Activated naive CD4-positive, alpha-beta T cell treated with anti-CD3 and anti-CD28 coated beads, Interleukin-2, amount 10 ng/mL, durations not matched to agents 7 days and 5 days (primary cell): ENCODE measurements around the gene HINT2.

Experiments used
- CTCF ChIA-PET: fragments of 350-600 bp; sonication (Branson Sonifier 250); formaldehyde crosslinking; loops from one replicate; lab custom pipeline; 2021; ENCODE audit warnings: antibody characterized with exemption; lab: Charles Lee
- DNase-seq: peaks from one replicate; pipeline ENCODE4 v3.0.0-alpha.2; 2020
- H3K27ac Mint-ChIP-seq: one replicate; pipeline ENCODE4 v1.8.0; 2021; ENCODE audit warnings: mild to moderate bottlenecking, moderate library complexity, mixed read lengths
- H3K27me3 Mint-ChIP-seq: one replicate; pipeline ENCODE4 v1.8.0; 2021; ENCODE audit warnings: mild to moderate bottlenecking, mixed read lengths
- H3K36me3 Mint-ChIP-seq: one replicate; pipeline ENCODE4 v1.8.0; 2021; ENCODE audit warnings: mixed read lengths
- H3K4me1 Mint-ChIP-seq: one replicate; pipeline ENCODE4 v1.8.0; 2021; ENCODE audit warnings: mixed read lengths
- H3K4me3 Mint-ChIP-seq: one replicate; pipeline ENCODE4 v1.8.0; 2021; ENCODE audit warnings: mild to moderate bottlenecking, moderate library complexity, mixed read lengths
- H3K9me3 Mint-ChIP-seq: one replicate; pipeline ENCODE4 v1.8.0; 2021; ENCODE audit warnings: mixed read lengths

HINT2 gene

DNA sequence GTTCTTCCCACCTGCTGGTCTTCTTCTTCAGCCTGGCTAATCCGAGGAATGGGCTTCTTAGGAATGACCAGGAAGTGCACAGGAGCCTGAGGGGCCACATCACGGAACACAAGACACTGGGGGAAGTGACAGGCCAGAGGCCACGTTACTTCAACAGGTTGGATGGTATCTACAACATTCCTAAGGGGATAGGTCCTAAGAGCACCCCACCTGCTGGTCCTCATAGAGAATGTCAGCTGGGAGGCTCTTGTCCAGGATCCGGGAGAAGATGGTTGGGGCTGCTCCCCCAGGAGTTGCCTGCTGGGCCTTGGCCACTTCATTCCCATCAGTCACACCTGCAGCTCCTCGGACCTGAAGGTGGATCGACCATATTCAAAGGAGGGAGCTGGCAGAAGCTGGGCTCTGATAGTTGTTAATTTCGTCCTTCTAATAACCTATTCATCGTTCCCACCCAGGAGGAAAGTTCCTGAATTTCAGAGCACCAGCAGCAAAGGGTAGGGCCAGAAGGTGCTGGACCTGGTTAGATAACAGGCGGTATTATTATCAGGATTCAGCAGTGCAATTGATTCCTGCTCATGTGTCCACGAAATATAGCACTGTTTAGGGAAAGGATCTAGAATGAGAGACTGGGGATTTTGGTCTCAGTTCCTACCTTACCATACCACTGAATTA lies 1.3 kb downstream of the HINT2 start:
- peak overlapping the region; percentile 83 for H3K4me3 Mint-ChIP-seq
- peaks cover 47% of the 10 kb centered on the region for H3K4me1 Mint-ChIP-seq
- peak overlapping the region; percentile 91 for H3K27ac Mint-ChIP-seq
- peaks cover 16% of the 10 kb centered on the region for H3K36me3 Mint-ChIP-seq
- peaks cover 3% of the 10 kb centered on the region for H3K9me3 Mint-ChIP-seq
- peaks cover 25% of the 10 kb centered on the region for H3K27me3 Mint-ChIP-seq
- CTCF ChIA-PET, result interaction anchor here (0.9 to 2.7 kb wide), 10 partner anchors 13 to 203 kb away, joined by 3 to 14 read pairs (median 4); no protein-coding TSS in a partner anchor
- no peak for DNase-seq

DNA sequence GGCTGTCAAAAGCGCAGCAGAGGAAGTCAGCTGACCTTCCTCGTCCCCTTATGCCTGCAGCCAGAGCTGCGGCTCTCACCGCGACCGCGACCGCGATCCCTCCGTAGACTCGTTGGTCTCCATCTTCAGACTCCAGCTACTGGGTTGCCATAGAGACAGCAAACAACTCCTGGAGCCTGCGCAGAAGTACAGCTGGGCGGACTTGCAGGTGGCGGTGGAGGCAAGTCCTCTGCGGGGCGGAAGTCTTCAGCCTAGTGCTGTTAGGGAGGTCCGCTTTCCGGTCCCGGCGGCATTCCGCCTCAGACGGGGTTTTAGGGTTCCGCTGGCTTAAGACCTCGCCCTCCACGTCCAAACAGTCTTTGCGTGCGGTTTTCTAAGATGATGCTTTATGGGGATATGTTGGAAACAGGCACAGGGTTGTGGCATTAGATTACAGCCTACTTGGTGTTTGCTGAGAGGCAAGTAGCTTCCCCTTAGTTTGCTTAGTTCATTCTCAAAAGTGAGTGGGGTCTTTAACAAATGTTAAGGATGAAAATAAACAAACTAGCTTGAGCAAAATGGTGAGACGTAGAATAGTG lies 2.7 kb downstream of the HINT2 start, which contains the start of gene SPAG8:
SPAG8 (minus strand) TSS at position 238 of the 578 bp plus-strand sequence; CDS start at position 123, 115 bp downstream.
- Mint-ChIP-seq H3K4me1 (peaks cover 47% of the 10 kb centered on the region), H3K4me3 (peak within 1 kb of the TSS; percentile 74), H3K36me3 (peaks cover 18% of the 10 kb centered on the region), H3K9me3 (peaks cover 3% of the 10 kb centered on the region), H3K27ac (peak within 1 kb of the TSS; percentile 96), H3K27me3 (peaks cover 10% of the 10 kb centered on the region)
- peak; percentile 98 for DNase-seq
- CTCF ChIA-PET, result interaction anchor here (0.8 to 2.7 kb wide), 10 partner anchors 13 to 208 kb away, joined by 3 to 14 read pairs (median 4); partner anchors contain the start of genes CCDC107, CREB3, RMRP and TLN1

DNA sequence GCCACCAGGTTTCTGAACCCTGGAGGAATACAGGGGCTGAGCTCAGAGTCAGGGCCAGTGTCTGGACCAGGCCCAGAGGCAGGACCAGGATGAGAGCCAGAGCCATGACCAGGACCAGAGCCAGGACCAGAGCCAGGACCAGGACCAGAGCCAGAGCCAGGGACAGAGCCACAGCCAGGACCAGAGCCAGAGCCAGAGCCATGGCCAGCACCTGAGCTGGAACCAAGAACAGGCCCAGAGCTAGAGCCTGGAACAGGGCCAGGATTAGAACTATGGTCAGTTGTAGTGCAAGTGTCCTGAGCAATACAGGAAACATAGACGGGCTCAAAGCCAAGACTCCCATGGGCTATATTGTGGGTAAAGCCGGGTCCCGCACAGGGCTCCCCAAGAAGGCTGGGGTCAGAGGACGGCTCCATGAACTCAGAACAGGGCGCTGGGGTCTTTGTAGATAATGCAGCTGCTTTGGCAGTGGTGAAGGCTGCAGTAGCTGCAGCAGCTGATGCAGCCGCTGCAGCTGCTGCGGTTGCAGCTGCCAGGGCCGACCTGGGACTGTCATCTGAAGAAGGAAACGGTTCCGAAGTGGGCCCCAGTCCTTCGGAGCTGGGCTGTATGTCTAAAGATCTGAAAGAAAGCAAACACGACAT lies 3.3 kb downstream of the HINT2 start:
- peaks cover 3% of the 10 kb centered on the region for H3K9me3 Mint-ChIP-seq
- peak overlapping the region; percentile 96 for H3K27ac Mint-ChIP-seq
- no peak for DNase-seq
- peaks cover 22% of the 10 kb centered on the region for H3K36me3 Mint-ChIP-seq
- CTCF ChIA-PET, result interaction anchor here (0.8 to 2.7 kb wide), 10 partner anchors 13 to 208 kb away, joined by 3 to 14 read pairs (median 4); partner anchors contain the start of genes CCDC107, CREB3, RMRP and TLN1
- peaks cover 4% of the 10 kb centered on the region for H3K27me3 Mint-ChIP-seq
- peaks cover 47% of the 10 kb centered on the region for H3K4me1 Mint-ChIP-seq
- peak overlapping the region; percentile 74 for H3K4me3 Mint-ChIP-seq

DNA sequence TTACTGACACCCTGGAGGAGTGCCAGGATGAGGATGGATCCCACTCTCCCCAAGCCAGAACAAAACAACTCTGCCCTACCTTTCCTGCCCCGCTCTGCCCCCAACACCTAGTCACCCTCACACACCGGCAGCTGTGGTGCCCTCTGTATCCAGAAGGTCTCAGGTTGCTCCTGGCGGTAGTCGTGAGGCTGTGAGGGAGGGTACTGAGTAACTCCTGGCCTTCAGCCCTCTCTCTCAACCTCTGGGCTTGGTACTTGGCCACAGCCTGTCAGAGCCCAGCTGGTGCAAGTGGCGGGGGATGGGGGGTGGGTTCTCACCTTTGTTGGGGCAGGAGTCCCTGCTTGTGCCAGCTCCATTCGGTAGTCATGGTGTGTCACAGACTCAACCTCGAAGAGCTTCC lies 4.7 kb downstream of the HINT2 start:
- Mint-ChIP-seq H3K9me3 (no peaks in the 10 kb centered on the region), H3K4me1 (peaks cover 40% of the 10 kb centered on the region), H3K4me3 (no peak overlapping the region), H3K36me3 (peaks cover 24% of the 10 kb centered on the region), H3K27me3 (no peaks in the 10 kb centered on the region), H3K27ac (no peak overlapping the region)
- CTCF ChIA-PET, result interaction anchor here (2.4 kb wide), 1 partner anchor 20 kb away, joined by 7 read pairs; no protein-coding TSS in a partner anchor
- DNase-seq, result no peak

DNA sequence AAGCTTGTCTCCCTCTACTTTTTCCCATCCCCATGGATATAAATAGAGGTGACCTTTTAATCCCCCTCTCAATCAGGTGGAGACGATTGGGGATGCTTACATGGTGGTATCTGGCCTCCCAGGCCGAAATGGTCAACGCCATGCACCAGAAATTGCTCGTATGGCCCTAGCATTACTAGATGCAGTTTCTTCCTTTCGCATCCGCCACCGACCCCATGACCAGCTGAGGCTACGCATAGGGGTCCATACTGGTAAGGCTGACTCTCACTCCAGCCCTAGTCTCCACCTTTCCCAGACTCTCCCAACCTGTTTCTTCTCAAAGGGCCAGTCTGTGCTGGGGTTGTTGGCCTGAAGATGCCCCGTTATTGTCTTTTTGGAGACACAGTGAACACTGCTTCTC lies 6.4 kb downstream of the HINT2 start:
- no peaks in the 10 kb centered on the region for H3K27me3 Mint-ChIP-seq
- no peak for DNase-seq
- H3K4me1 Mint-ChIP-seq, result peaks cover 31% of the 10 kb centered on the region
- peaks cover 22% of the 10 kb centered on the region for H3K36me3 Mint-ChIP-seq
- H3K27ac Mint-ChIP-seq, result no peak overlapping the region
- no peaks in the 10 kb centered on the region for H3K9me3 Mint-ChIP-seq
- CTCF ChIA-PET, result interaction anchor here (2.4 kb wide), 1 partner anchor 18 kb away, joined by 7 read pairs; no protein-coding TSS in a partner anchor
- H3K4me3 Mint-ChIP-seq, result no peak overlapping the region

DNA sequence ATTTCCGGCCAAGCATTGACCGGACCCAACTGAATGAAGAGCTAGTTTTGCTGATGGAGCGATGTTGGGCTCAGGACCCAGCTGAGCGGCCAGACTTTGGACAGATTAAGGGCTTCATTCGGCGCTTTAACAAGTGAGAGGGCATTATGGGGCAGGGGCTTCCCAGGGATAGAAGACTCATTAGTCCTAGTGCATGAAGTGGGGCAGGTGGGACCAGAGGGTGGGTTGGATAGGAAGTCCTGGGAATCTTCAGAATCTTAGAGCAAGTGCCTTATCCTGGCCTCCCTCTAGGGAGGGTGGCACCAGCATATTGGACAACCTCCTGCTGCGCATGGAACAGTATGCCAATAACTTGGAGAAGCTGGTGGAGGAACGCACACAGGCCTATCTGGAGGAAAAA lies 8.7 kb downstream of the HINT2 start:
- Mint-ChIP-seq H3K27ac (no peak overlapping the region), H3K27me3 (no peaks in the 10 kb centered on the region), H3K9me3 (no peaks in the 10 kb centered on the region), H3K4me3 (no peak overlapping the region), H3K36me3 (peaks cover 23% of the 10 kb centered on the region), H3K4me1 (peaks cover 7% of the 10 kb centered on the region)
- no peak for DNase-seq
- CTCF ChIA-PET, result interaction anchor here (1.3 to 2.8 kb wide), 3 partner anchors 16 to 108 kb away, joined by 3 to 10 read pairs (median 6); no protein-coding TSS in a partner anchor

DNA sequence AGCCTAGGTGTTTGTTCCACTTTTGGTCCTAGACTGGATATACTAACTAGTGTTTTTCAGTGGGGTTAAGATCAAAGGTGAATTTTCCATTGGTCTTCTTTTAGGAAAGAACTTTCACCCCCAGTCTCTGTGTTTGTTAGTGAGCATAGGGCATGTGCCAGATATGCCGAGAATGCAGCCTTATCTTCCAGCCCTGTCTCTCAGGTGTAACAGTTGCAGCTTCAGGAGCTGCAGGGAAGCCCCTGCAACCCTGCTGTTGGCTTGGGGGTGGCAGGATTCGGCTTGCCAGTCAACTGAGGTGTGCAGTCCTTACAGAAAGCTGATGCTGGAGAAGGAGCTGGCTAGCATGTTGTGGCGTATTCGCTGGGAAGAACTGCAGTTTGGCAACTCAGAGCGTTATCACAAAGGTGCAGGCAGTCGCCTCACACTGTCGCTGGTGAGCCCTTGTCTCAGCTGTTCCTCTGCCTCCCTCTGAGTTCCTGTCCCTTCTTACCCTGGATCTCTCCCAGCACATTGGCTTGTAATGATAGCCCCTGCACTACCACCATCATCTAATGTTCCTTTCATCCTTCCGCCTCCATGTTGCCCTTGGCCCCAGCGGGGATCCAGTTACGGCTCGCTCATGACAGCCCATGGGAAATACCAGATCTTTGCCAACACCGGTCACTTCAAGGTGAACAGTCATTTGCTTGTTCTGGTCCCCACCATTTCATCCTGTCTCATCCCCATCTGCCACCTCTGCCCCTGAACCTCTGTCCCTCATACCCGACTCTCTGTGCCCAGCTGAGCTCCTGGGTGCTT lies 13.3 kb downstream of the HINT2 start:
- DNase-seq, result no peak
- CTCF ChIA-PET, result interaction anchor here (1.9 kb wide), 1 partner anchor 12 kb away, joined by 12 read pairs; no protein-coding TSS in a partner anchor
- Mint-ChIP-seq H3K27me3 (no peaks in the 10 kb centered on the region), H3K36me3 (peaks cover 16% of the 10 kb centered on the region), H3K4me3 (no peak overlapping the region), H3K9me3 (no peaks in the 10 kb centered on the region), H3K4me1 (peaks cover 6% of the 10 kb centered on the region), H3K27ac (no peak overlapping the region)

DNA sequence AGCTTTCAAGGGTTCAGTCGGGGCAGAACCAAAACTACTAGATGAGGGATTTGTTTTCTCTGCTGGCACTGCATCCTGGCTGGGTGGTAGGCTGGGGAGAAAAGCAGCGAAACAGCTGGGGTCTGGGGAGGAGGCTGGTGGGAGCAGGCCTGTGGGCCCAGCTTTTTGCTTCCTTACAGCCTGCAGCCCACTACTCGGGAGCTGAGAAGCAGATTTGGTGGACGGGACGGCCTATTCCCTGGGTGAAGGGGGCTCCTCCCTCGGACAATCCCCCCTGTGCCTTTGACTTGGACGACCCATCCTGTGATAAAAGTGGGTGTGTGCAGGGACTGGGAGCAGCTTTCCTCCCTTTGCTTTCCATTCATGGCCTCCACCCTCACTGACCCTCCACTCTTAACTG lies 14.3 kb downstream of the HINT2 start:
- CTCF ChIA-PET, result interaction anchor here (1.9 kb wide), 1 partner anchor 11 kb away, joined by 12 read pairs; no protein-coding TSS in a partner anchor
- no peaks in the 10 kb centered on the region for H3K9me3 Mint-ChIP-seq
- H3K36me3 Mint-ChIP-seq, result peaks cover 13% of the 10 kb centered on the region
- no peak overlapping the region for H3K27ac Mint-ChIP-seq
- peaks cover 6% of the 10 kb centered on the region for H3K4me1 Mint-ChIP-seq
- no peak overlapping the region for H3K4me3 Mint-ChIP-seq
- DNase-seq, result no peak
- no peaks in the 10 kb centered on the region for H3K27me3 Mint-ChIP-seq

DNA sequence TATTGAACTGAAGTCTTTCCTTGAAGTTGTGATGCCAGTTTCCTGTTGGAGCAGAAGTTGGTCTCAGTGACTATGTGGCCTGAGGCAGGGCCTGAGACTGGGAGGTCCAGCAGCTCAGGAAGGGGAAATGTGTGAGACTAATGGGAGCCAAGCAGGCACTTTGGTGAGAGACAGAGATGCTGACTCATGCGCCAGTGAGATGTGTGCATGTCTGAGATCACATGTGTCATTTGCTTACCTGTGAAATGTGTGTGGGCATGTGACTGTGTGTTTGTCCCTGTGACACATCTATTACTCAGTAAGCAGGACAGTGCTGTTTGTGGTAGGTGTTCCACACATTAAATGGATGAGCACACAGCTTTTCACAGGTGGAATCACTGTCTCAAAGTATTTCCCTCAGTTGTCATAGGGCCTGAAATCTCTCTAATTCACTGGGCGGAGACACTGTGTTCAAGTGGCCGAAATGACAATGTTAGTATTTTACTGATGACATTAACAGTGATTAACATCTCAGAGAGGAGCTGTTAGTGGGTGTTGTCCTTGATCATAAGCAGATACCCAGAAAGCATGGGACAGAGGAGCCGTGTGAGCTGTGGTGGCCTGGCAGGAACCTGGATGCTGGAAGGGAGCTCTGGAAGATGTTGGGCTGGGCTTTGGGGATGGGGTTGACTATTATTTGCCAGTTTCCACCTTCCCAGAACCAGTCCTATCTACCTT lies 16.0 kb downstream of the HINT2 start:
- H3K27ac Mint-ChIP-seq, result no peak overlapping the region
- CTCF ChIA-PET, result interaction anchor here (1.2 to 3.8 kb wide), 3 partner anchors 13 to 42 kb away, joined by 4 to 10 read pairs (median 5); partner anchors contain the start of gene SPAG8
- H3K9me3 Mint-ChIP-seq, result no peaks in the 10 kb centered on the region
- H3K4me1 Mint-ChIP-seq, result peaks cover 13% of the 10 kb centered on the region
- peaks cover 8% of the 10 kb centered on the region for H3K36me3 Mint-ChIP-seq
- no peak for DNase-seq
- no peaks in the 10 kb centered on the region for H3K27me3 Mint-ChIP-seq
- H3K4me3 Mint-ChIP-seq, result no peak overlapping the region

DNA sequence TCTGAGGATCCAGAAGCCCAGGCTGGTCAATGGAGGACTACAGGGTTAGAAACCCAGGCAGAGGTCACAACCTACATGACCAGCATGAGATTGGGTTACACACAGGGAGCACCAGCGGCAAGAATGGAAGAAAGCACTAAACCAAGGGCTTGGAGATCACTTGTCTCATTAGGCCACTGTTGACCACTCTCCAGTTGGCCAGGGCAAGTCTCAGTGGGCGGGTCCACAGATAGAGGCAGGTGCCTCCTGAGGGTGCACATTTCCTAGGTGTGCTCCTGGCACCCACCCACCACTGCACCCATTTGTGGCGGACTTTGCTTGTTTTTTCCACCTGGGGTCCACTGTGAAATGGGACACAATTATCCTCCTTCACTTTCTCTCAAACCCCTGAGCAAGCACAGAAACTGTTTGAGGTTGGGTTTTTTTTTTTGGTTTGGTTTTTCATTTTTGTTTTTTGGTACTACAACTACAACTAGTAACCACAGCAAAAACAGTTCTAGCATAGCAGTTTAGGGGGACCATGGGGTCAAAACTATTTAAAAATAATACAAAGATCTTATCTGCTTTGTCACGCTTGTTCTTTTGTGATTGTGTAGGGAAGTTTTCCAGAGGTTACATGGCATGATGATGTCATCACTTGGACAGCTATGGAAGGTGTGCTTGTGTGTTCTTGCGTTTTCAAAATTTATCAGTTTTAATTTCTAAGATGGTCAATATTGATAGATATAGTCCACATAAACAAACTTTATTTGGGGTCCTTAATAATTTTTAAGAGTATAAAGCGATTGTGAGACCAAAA lies 17.3 kb downstream of the HINT2 start:
- H3K4me3 Mint-ChIP-seq, result no peak overlapping the region
- H3K27ac Mint-ChIP-seq, result no peak overlapping the region
- peaks cover 13% of the 10 kb centered on the region for H3K4me1 Mint-ChIP-seq
- CTCF ChIA-PET, result interaction anchor here (1.5 to 3.8 kb wide), 2 partner anchors 29 to 41 kb away, joined by 4 to 10 read pairs; no protein-coding TSS in a partner anchor
- no peaks in the 10 kb centered on the region for H3K27me3 Mint-ChIP-seq
- no peak for DNase-seq
- no peaks in the 10 kb centered on the region for H3K9me3 Mint-ChIP-seq
- peaks cover 10% of the 10 kb centered on the region for H3K36me3 Mint-ChIP-seq

DNA sequence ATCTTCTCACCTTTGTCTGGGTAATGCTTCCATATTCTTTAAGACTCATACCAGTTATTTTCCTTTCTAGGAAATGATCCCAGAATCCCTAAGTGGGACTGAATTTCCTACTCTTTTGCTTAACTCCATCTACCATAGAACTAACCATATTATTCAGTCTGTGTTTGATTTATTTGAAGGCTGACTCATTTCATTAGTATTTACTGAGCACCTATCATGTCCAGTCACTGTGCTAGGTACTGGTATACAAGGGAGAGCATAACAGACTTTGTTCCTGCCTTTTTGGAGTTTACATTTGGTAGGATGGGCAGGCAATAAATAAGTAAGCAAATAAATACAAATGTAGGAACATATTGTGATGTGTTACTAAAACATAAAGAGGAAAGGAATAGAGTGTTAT lies 19.1 kb downstream of the HINT2 start:
- Mint-ChIP-seq H3K36me3 (peaks cover 2% of the 10 kb centered on the region), H3K4me1 (peaks cover 13% of the 10 kb centered on the region), H3K27me3 (no peaks in the 10 kb centered on the region), H3K27ac (no peak overlapping the region), H3K9me3 (no peaks in the 10 kb centered on the region), H3K4me3 (no peak overlapping the region)
- CTCF ChIA-PET, result interaction anchor here (1.5 to 3.8 kb wide), 3 partner anchors 30 to 99 kb away, joined by 3 to 10 read pairs (median 6); no protein-coding TSS in a partner anchor
- no peak for DNase-seq

DNA sequence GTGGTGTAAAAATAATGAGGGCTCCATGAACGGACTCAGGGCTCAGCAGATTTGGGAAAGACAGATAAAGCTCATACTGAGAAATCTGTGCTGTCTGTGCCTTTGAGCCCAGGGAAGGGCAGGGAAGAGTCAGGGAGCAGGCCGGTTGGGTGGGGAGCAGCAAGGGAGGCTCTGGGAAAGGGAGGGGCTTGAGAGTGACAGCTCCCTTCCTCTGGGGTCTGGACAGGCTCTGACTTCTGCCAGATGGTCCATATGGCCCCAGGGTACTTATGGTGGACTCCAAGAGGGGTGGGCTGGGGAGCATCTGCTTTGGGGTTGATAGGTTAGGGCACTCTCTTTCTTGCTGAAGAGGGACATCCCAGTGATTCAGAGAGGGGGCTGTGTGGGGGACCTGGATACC lies 21.4 kb downstream of the HINT2 start:
- Mint-ChIP-seq H3K4me1 (peaks cover 13% of the 10 kb centered on the region), H3K36me3 (peaks cover 8% of the 10 kb centered on the region), H3K27me3 (no peaks in the 10 kb centered on the region), H3K4me3 (no peak overlapping the region), H3K9me3 (no peaks in the 10 kb centered on the region), H3K27ac (no peak overlapping the region)
- CTCF ChIA-PET, result interaction anchor here (1.2 to 1.5 kb wide), 3 partner anchors 33 to 88 kb away, joined by 7 to 9 read pairs (median 8); no protein-coding TSS in a partner anchor
- no peak for DNase-seq
